GM12875 (cell line): ENCODE measurements around the gene QDPR.

Experiments
- H3K4me3 ChIP-seq: one replicate; pipeline ENCODE4 v1.5.1; 2011; ENCODE audit warnings: low read depth, low read length, control low read depth
- TF ChIP-seq, protein P1 (sequence below): IDR thresholded peaks from 2 replicates; pipeline ENCODE4 v1.5.1; 2011; ENCODE audit warnings: low read depth, mild to moderate bottlenecking, control low read depth, inconsistent platforms, low read length, moderate library complexity, borderline replicate concordance; ENCODE audit not compliant: insufficient read depth

QDPR gene

DNA sequence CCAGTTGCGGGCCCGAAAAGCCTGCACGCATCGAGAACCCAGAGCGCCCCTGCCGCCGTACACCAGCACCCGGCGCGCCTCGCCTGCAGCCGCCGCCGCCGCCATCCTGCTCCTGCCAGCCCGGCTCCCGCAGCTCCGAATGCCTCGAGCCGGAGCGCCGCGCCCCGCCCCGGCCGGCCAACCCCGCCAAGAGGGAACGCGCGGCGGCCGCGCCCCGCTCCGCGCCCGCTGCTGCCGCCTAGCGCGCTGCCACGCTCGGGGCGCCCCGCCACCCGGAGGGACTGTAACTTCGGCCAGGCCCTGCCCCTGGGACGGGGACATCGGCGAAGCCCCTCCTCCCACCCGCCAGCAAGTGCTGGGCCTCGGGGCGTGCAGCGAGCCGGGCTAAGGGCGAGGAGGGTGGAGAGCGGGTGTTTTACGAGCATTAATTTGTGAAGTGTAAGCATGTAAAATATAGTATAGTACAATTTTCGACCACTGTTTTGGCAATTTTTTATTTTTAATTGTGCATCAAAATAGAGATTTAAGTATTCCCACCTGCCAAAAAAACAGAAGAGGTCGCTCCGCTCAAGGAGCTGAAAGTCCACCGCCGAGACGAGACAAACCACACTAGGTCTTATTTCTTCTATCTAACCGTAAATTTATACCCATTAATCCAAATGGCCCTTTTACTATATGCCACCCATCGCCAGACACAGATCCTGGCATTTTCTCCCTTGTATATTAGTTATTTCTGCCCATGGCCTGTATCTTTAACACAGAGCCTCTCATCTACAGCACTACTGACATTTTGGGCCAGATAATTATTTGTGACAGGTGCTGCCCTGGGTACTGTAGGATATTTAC lies at the start of gene QDPR:
TSS of gene QDPR (minus strand) at position 141 of the 846 bp plus-strand sequence. CDS start at position 105, 36 bp downstream.
- TF ChIP-seq, protein P1, sequence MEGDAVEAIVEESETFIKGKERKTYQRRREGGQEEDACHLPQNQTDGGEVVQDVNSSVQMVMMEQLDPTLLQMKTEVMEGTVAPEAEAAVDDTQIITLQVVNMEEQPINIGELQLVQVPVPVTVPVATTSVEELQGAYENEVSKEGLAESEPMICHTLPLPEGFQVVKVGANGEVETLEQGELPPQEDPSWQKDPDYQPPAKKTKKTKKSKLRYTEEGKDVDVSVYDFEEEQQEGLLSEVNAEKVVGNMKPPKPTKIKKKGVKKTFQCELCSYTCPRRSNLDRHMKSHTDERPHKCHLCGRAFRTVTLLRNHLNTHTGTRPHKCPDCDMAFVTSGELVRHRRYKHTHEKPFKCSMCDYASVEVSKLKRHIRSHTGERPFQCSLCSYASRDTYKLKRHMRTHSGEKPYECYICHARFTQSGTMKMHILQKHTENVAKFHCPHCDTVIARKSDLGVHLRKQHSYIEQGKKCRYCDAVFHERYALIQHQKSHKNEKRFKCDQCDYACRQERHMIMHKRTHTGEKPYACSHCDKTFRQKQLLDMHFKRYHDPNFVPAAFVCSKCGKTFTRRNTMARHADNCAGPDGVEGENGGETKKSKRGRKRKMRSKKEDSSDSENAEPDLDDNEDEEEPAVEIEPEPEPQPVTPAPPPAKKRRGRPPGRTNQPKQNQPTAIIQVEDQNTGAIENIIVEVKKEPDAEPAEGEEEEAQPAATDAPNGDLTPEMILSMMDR, result peak; percentile 44; the same call in 1 of the 2 replicates
- H3K4me3 ChIP-seq, result peak within 1 kb of the TSS; percentile 71

DNA sequence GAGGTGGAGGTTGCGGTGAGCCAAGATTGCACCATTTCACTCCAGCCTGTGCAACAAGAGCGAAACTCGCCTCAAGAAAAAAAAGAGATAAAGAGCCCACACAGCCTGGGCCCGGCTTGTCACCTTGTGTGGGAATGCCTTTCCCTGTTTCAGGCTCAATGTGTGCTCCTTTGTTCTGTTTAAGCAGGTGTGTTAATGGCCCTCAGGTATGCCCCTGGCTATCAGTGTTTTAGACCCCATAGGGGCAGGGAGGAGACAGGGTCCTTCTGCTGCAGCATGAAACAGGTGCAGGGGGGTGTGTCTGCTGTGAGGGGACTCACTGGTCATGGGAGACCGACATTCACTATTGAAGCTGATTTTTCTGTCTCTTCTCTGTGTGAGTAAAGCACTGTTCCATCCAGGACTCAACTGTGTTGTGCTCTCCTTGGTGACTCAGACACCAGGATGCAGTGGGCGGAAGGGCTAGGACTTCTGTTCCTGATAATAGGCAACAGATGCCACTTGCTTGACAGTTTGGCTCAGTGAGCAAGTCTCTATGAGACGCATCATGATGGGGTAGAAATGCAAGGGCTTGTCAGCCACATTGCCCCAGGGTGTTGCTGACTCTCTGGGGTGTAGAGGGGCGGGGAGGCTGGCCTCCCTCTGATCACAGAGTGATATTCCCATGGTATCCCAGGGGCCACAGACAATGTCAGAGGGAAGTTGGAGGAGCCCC lies 49.5 kb upstream of the QDPR start:
- no peak overlapping the region for H3K4me3 ChIP-seq
- TF ChIP-seq, protein P1, result no peak

DNA sequence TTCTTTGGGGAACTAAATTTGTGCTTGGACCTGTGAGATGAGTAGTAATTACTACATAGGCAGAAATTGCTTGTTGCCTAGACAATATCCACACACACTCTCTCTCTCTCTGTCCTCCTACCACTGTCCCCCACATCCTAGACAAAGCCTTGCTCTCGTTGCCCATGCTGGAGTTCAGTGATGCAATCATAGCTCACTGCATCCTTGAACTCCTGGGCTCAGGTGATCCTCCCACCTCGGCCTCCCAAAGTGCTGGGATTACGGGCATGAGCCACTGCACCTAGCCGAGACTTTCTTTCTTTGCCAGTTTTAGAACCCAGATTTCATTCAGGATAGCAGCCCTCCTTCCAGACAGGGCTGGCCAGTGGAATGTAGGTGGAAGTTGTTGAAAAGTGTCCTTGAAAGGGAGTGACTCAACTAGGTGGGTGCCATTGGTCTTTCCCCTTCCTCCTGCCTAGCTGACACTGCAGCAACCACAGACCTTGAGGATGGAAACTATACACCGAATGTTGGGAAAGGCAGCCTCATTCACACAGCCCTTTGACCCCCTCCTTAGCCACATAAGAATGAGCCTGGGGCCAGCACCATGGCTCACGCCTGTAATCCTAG lies 48.3 kb upstream of the QDPR start:
- H3K4me3 ChIP-seq, result no peak overlapping the region
- TF ChIP-seq, protein P1, result no peak

DNA sequence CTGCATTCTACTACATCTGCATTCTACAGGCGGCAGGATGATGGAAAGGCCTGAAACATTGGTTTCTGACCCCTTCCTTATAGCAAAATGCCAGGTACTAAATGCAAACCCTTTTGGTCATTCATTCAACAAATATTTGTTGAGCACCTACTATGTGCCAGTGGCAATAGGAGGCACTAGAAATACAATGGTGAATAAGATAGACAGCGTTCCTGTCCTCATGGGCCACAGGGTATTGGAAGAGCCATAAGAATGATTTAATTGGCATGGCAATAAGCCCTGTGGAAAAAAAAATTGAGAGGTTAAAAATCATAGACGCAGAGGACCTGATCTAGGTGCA lies 47.8 kb upstream of the QDPR start:
- TF ChIP-seq, protein P1, result no peak
- H3K4me3 ChIP-seq, result no peak overlapping the region

DNA sequence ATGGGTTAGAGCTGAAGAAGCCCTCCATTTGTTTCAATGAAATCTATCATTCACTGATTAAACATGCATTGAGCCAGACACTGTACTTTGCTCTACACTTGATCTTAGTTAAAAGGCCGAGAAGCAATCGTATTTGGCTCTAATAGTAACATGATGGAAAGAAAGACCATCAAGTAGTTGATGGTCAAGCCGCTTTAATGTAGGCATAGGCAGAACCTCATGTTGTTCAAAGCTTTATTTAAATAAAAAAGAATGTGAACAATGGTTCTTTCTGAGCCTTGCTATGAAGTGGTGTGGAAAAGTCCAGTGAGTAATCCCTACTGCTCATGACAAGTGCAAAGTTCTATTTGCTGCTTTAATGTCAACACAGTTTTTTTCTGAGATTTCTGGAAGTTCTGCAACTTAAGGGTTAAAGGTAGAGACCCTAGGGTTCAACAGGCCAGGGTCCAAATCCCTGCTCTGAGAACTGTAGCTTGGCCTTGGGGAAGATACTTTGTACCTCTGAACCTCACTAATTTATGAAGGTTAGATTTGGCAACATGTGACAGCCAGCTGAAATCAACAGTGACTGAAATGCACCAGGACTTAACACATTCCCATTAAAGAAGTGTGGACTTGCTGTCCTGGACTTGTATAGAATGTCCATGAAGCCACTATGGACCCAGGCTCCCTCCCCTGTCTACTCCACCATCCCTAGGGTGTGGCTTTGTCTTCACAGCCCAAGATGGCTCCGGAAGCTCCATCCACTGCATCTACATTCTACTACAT lies 47.2 kb upstream of the QDPR start:
- TF ChIP-seq, protein P1, result no peak
- H3K4me3 ChIP-seq, result no peak overlapping the region

DNA sequence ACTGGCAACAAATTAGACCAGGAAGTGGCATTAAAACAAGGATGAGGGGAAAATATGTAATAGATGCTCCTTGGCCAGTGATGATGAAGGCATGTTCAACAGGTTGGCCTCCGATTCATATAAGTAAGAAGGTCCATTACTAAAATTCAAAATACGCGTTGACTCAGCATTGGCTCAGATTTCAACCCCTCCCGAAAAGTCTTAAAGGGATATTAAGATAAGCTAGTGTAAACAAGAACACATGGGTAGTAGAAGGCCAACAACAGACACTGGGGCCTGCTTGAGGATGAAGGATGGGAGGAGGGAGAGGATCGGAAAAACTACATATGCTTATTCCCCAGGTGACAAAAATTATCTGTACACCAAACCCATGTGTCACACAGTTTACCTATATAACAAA lies 46.0 kb upstream of the QDPR start:
- H3K4me3 ChIP-seq, result no peak overlapping the region
- TF ChIP-seq, protein P1, result no peak
